Measurements from ENCODE around the gene RASL11A. TPM values are rescaled to one million over a fixed set of nuclear protein-coding genes. Genes with fewer than 3 reads are reported as not detected.
"Not testable (repeated sequence)": the region's sequence is repeated elsewhere in the genome, so short reads cannot be mapped to it uniquely, and the experiment has no call there.

RASL11A gene
- total RNA-seq, 2 experiments from 2014 or later: 0.52 to 0.92 TPM

- H3K4me1 Mint-ChIP-seq (ENCODE audit: low read depth); H3K9me3 Mint-ChIP-seq (ENCODE audit: insufficient read depth); H3K4me3 Mint-ChIP-seq; H3K27ac Mint-ChIP-seq; POLR2A ChIA-PET; H3K27me3 Mint-ChIP-seq (ENCODE audit: low read depth); DNase-seq; ATAC-seq; H3K36me3 Mint-ChIP-seq (ENCODE audit: low read depth): not testable (repeated sequence)
- CTCF ChIA-PET: interaction anchor here (1.2 kb wide), 1 partner anchor 18 kb away, joined by 4 read pairs; no protein-coding TSS in a partner anchor
Observed at GRCh38 chr13:27322443-27322842, 51.8 kb downstream of the RASL11A start.

Other genes with a start within 250 kb of the RASL11A start
- 10 to 100 TPM; 19.3 to 19.8 TPM for gene USP12, start 99.0 kb upstream of the RASL11A start, total RNA-seq
- 100 to 1,000 TPM; 784 to 807 TPM for gene RPL21, start 19.3 kb upstream of the RASL11A start, total RNA-seq
- 100 to 1,000 TPM; 227 to 233 TPM for gene GTF3A, start 153.8 kb downstream of the RASL11A start, total RNA-seq
- gene MTIF3, start 179.7 kb downstream of the RASL11A start, total RNA-seq: 10 to 100 TPM; 39.9 to 44.7 TPM

All from activated CD8-positive, alpha-beta T cell treated with anti-CD3 and anti-CD28 coated beads, Interleukin-2, amount 10 ng/mL, durations not matched to agents 7 days and 5 days (primary cell).